RWPE2 (cell line): ENCODE measurements around the gene KCNJ18.
"Not testable (repeated sequence)": the region's sequence is repeated elsewhere in the genome, so short reads cannot be mapped to it uniquely, and the experiment has no call there.

Source experiments
- ATAC-seq: fragments of 200-7000 bp; cut with Tn5 transposase; 3 replicates; pipeline ENCODE4 v1.9.1; 2021; ENCODE audit warnings: low read depth
- DNase-seq: peaks from one replicate; pipeline ENCODE4 v3.0.0-alpha.2; 2020; ENCODE audit warnings: low spot score
- H3K27ac ChIP-seq: fragments of 450-650 bp; 2 replicates; pipeline ENCODE4 v1.5.1; 2017; ENCODE audit warnings: mild to moderate bottlenecking; ENCODE audit not compliant: poor library complexity, severe bottlenecking
- H3K27me3 ChIP-seq: fragments of 250-450 bp; sonication (Bioruptor Pico); 2 replicates; pipeline ENCODE4 v1.5.1; 2021; ENCODE audit warnings: mild to moderate bottlenecking, moderate library complexity; ENCODE audit not compliant: insufficient read depth, poor library complexity, severe bottlenecking
- H3K36me3 ChIP-seq: fragments of 250-450 bp; sonication (Bioruptor Pico); 2 replicates; pipeline ENCODE4 v1.5.1; 2020; ENCODE audit warnings: low read depth, mild to moderate bottlenecking, moderate library complexity
- H3K4me1 ChIP-seq: fragments of 250-450 bp; sonication (Bioruptor Pico); 2 replicates; pipeline ENCODE4 v1.5.1; 2021; ENCODE audit warnings: mild to moderate bottlenecking, moderate library complexity; ENCODE audit not compliant: insufficient read depth, poor library complexity, severe bottlenecking
- H3K4me3 ChIP-seq: fragments of 250-450 bp; sonication (Bioruptor Pico); 2 replicates; pipeline ENCODE4 v1.5.1; 2021; ENCODE audit warnings: mild to moderate bottlenecking, moderate library complexity; ENCODE audit not compliant: severe bottlenecking
- H3K9me3 ChIP-seq: fragments of 250-450 bp; sonication (Bioruptor Pico); 2 replicates; pipeline ENCODE4 v1.5.1; 2021; ENCODE audit warnings: mild to moderate bottlenecking, moderate library complexity; ENCODE audit not compliant: severe bottlenecking

KCNJ18 gene

GRCh38 chr17:21665935-21666493 lies 26.3 kb upstream of the KCNJ18 start:
- H3K27ac ChIP-seq, H3K27me3 ChIP-seq, H3K4me1 ChIP-seq, DNase-seq, ATAC-seq, H3K36me3 ChIP-seq, H3K9me3 ChIP-seq, H3K4me3 ChIP-seq: not testable (repeated sequence)

GRCh38 chr17:21666711-21667412 lies 25.5 kb upstream of the KCNJ18 start:
- not testable (repeated sequence) for DNase-seq, ATAC-seq, H3K36me3 ChIP-seq, H3K27ac ChIP-seq, H3K27me3 ChIP-seq, H3K9me3 ChIP-seq, H3K4me3 ChIP-seq, H3K4me1 ChIP-seq

- H3K4me3 ChIP-seq, H3K27me3 ChIP-seq, H3K27ac ChIP-seq, H3K9me3 ChIP-seq, ATAC-seq, DNase-seq, H3K36me3 ChIP-seq, H3K4me1 ChIP-seq: not testable (repeated sequence)
Observed at GRCh38 chr17:21667413-21668117, 24.8 kb upstream of the KCNJ18 start.

- H3K36me3 ChIP-seq, H3K9me3 ChIP-seq, H3K4me3 ChIP-seq, DNase-seq, ATAC-seq, H3K27me3 ChIP-seq, H3K27ac ChIP-seq, H3K4me1 ChIP-seq: not testable (repeated sequence)
Observed at GRCh38 chr17:21668118-21668488, 24.2 kb upstream of the KCNJ18 start.

- ATAC-seq, H3K4me3 ChIP-seq, H3K27ac ChIP-seq, H3K36me3 ChIP-seq, DNase-seq, H3K4me1 ChIP-seq, H3K27me3 ChIP-seq, H3K9me3 ChIP-seq: not testable (repeated sequence)
Observed at GRCh38 chr17:21668746-21669508, 23.4 kb upstream of the KCNJ18 start.

GRCh38 chr17:21669616-21670360 lies 22.5 kb upstream of the KCNJ18 start:
- not testable (repeated sequence) for H3K4me1 ChIP-seq, ATAC-seq, H3K36me3 ChIP-seq, H3K27me3 ChIP-seq, DNase-seq, H3K4me3 ChIP-seq, H3K27ac ChIP-seq, H3K9me3 ChIP-seq

GRCh38 chr17:21670361-21671155 lies 21.8 kb upstream of the KCNJ18 start:
- not testable (repeated sequence) for H3K9me3 ChIP-seq, H3K27me3 ChIP-seq, H3K27ac ChIP-seq, DNase-seq, ATAC-seq, H3K36me3 ChIP-seq, H3K4me3 ChIP-seq, H3K4me1 ChIP-seq

- H3K4me3 ChIP-seq, ATAC-seq, H3K27me3 ChIP-seq, DNase-seq, H3K27ac ChIP-seq, H3K4me1 ChIP-seq, H3K36me3 ChIP-seq, H3K9me3 ChIP-seq: not testable (repeated sequence)
Observed at GRCh38 chr17:21671437-21671836, 20.9 kb upstream of the KCNJ18 start.

- H3K36me3 ChIP-seq, DNase-seq, H3K27ac ChIP-seq, H3K4me3 ChIP-seq, H3K27me3 ChIP-seq, ATAC-seq, H3K9me3 ChIP-seq, H3K4me1 ChIP-seq: not testable (repeated sequence)
Observed at GRCh38 chr17:21671871-21672270, 20.5 kb upstream of the KCNJ18 start.
